Naive B cell (primary cell): ENCODE measurements around the gene PAEP. TPM values are rescaled to one million over a fixed set of nuclear protein-coding genes. Genes with fewer than 3 reads are reported as not detected.
"Not testable (repeated sequence)": the region's sequence is repeated elsewhere in the genome, so short reads cannot be mapped to it uniquely, and the experiment has no call there.

Experiments used
- ATAC-seq, 2 donors: fragments of 150-1000 bp; cut with Tn5 transposase; 2 replicates each; pipeline ENCODE4 v1.10.0; 2021; ENCODE audit warnings: low read depth in 2 of 2, mild to moderate bottlenecking in 2 of 2, moderate library complexity in 2 of 2
- DNase-seq: peaks from one replicate; pipeline ENCODE4 v3.0.0; 2022
- H3K27ac Mint-ChIP-seq, 6 donors: one replicate each; pipeline ENCODE4 v1.8.0; 2020 to 2022; ENCODE audit warnings: mild to moderate bottlenecking in 6 of 6, mixed read lengths in 6 of 6, moderate library complexity in 5 of 6, inconsistent platforms in 2 of 6
- H3K27me3 Mint-ChIP-seq, 3 donors: one replicate each; pipeline ENCODE4 v1.8.0; 2021 to 2022; ENCODE audit warnings: mixed read lengths in 3 of 3, mild to moderate bottlenecking in 1 of 3
- H3K36me3 Mint-ChIP-seq, 2 donors: one replicate each; pipeline ENCODE4 v1.8.0; 2020 to 2022; ENCODE audit warnings: mixed read lengths in 2 of 2, inconsistent platforms in 1 of 2, mild to moderate bottlenecking in 1 of 2
- H3K4me1 Mint-ChIP-seq, 3 donors: one replicate each; pipeline ENCODE4 v1.8.0; 2020 to 2022; ENCODE audit warnings: mixed read lengths in 3 of 3, inconsistent platforms in 1 of 3, mild to moderate bottlenecking in 1 of 3, moderate library complexity in 1 of 3
- H3K4me3 Mint-ChIP-seq, 8 donors: one replicate each; pipeline ENCODE4 v1.8.0; 2020 to 2022; ENCODE audit warnings: mild to moderate bottlenecking in 8 of 8, mixed read lengths in 8 of 8, moderate library complexity in 8 of 8, inconsistent platforms in 2 of 8
- H3K9me3 Mint-ChIP-seq, 7 donors: one replicate each; pipeline ENCODE4 v1.8.0; 2020 to 2022; ENCODE audit warnings: mixed read lengths in 7 of 7, mild to moderate bottlenecking in 5 of 7, inconsistent platforms in 2 of 7, moderate library complexity in 1 of 7
- polyA plus RNA-seq, 6 donors: library from polyadenylated mRNA; unstranded; fragments of 300-500 nt; fragmentation: Illumina TruSeq; gene quantifications; one replicate each; pipeline ENCODE4 v1.2.3, GENCODE V29; 2021; ENCODE audit warnings: low read depth in 6 of 6

PAEP gene
- polyA plus RNA-seq, 6 donors from 2014 or later: not detected

- Mint-ChIP-seq H3K9me3 (peaks cover 0 to 5% (median 0%) of the 10 kb centered on the region in 7 donors), H3K27me3 (peaks cover 27 to 47% (median 37%) of the 10 kb centered on the region in 3 donors), H3K27ac (no peak overlapping the region), H3K4me3 (no peak overlapping the region), H3K36me3 (no peaks in the 10 kb centered on the region), H3K4me1 (peaks cover 0 to 5% (median 3%) of the 10 kb centered on the region in 3 donors)
- DNase-seq: no peak
- ATAC-seq: no peak
These were observed 28.4 kb upstream of the PAEP start for GRCh38 chr9:135533113-135533512.

GRCh38 chr9:135533674-135534073 lies 27.9 kb upstream of the PAEP start:
- Mint-ChIP-seq H3K27ac (no peak overlapping the region), H3K4me3 (no peak overlapping the region), H3K27me3 (peaks cover 27 to 47% (median 37%) of the 10 kb centered on the region in 3 donors), H3K4me1 (peaks cover 0 to 5% (median 0%) of the 10 kb centered on the region in 3 donors), H3K36me3 (no peaks in the 10 kb centered on the region), H3K9me3 (peaks cover 0 to 5% (median 0%) of the 10 kb centered on the region in 7 donors)
- DNase-seq: no peak
- ATAC-seq: no peak

GRCh38 chr9:135534192-135534711 lies 27.3 kb upstream of the PAEP start:
- Mint-ChIP-seq H3K27me3 (peaks cover 30 to 44% (median 37%) of the 10 kb centered on the region in 3 donors), H3K27ac (peak overlapping the region in 1 of 6 donors; percentile 48), H3K4me3 (peak overlapping the region in 1 of 8 donors; percentile 7)
- not testable (repeated sequence) for DNase-seq, H3K9me3 Mint-ChIP-seq, H3K36me3 Mint-ChIP-seq, ATAC-seq, H3K4me1 Mint-ChIP-seq

- ATAC-seq, H3K36me3 Mint-ChIP-seq, DNase-seq, H3K4me1 Mint-ChIP-seq, H3K4me3 Mint-ChIP-seq, H3K9me3 Mint-ChIP-seq: not testable (repeated sequence)
- H3K27me3 Mint-ChIP-seq: peaks cover 35 to 44% (median 36%) of the 10 kb centered on the region in 3 donors
- peak overlapping the region in 1 of 6 donors; percentile 48 for H3K27ac Mint-ChIP-seq
These were observed 26.7 kb upstream of the PAEP start for GRCh38 chr9:135534826-135535225.

GRCh38 chr9:135535631-135536030 lies 25.9 kb upstream of the PAEP start:
- ATAC-seq, H3K4me1 Mint-ChIP-seq, DNase-seq, H3K27ac Mint-ChIP-seq, H3K4me3 Mint-ChIP-seq, H3K36me3 Mint-ChIP-seq, H3K9me3 Mint-ChIP-seq: not testable (repeated sequence)
- H3K27me3 Mint-ChIP-seq: peaks cover 39 to 44% (median 43%) of the 10 kb centered on the region in 3 donors

- Mint-ChIP-seq H3K9me3 (no peaks in the 10 kb centered on the region), H3K4me3 (no peak overlapping the region), H3K27me3 (peaks cover 34 to 43% (median 38%) of the 10 kb centered on the region in 3 donors), H3K27ac (no peak overlapping the region), H3K4me1 (peaks cover 0 to 5% (median 0%) of the 10 kb centered on the region in 3 donors), H3K36me3 (no peaks in the 10 kb centered on the region)
- DNase-seq (no peak), ATAC-seq (no peak)
These were observed 25.3 kb upstream of the PAEP start for GRCh38 chr9:135536216-135536615.

GRCh38 chr9:135543262-135543894 lies 18.2 kb upstream of the PAEP start:
- peaks cover 23 to 30% (median 24%) of the 10 kb centered on the region in 3 donors for H3K27me3 Mint-ChIP-seq
- not testable (repeated sequence) for H3K9me3 Mint-ChIP-seq, H3K36me3 Mint-ChIP-seq, H3K4me1 Mint-ChIP-seq, H3K27ac Mint-ChIP-seq, DNase-seq, ATAC-seq
- peak overlapping the region in 1 of 8 donors; percentile 10 for H3K4me3 Mint-ChIP-seq

GRCh38 chr9:135544981-135545635 lies 16.4 kb upstream of the PAEP start:
- DNase-seq (no peak), ATAC-seq (no peak)
- H3K9me3 Mint-ChIP-seq: peaks cover 0 to 2% (median 0%) of the 10 kb centered on the region in 7 donors
- no peaks in the 10 kb centered on the region for H3K4me1 Mint-ChIP-seq
- H3K27ac Mint-ChIP-seq: peak overlapping the region in 1 of 6 donors; percentile 69
- peaks cover 13 to 19% (median 17%) of the 10 kb centered on the region in 3 donors for H3K27me3 Mint-ChIP-seq
- peak overlapping the region in 1 of 8 donors; percentile 49 for H3K4me3 Mint-ChIP-seq
- no peaks in the 10 kb centered on the region for H3K36me3 Mint-ChIP-seq

- not testable (repeated sequence) for H3K4me1 Mint-ChIP-seq, ATAC-seq, H3K9me3 Mint-ChIP-seq, DNase-seq, H3K36me3 Mint-ChIP-seq
- H3K27me3 Mint-ChIP-seq: peaks cover 10 to 18% (median 15%) of the 10 kb centered on the region in 3 donors
- H3K4me3 Mint-ChIP-seq: peak within 1 kb of the TSS in 1 of 8 donors; percentile 49
- peak within 1 kb of the TSS in 1 of 6 donors; percentile 69 for H3K27ac Mint-ChIP-seq
These were observed 15.8 kb upstream of the PAEP start, which contains the start of gene OBP2A for GRCh38 chr9:135545646-135546176. Gene OBP2A, plus strand, starts transcription at chr9:135546126. Its CDS starts 55 bp downstream, at chr9:135546181.

- not testable (repeated sequence) for H3K27ac Mint-ChIP-seq
- peaks cover 10 to 24% (median 13%) of the 10 kb centered on the region in 3 donors for H3K27me3 Mint-ChIP-seq
These were observed 14.6 kb upstream of the PAEP start for GRCh38 chr9:135546792-135547617.

GRCh38 chr9:135547756-135548736 lies 13.5 kb upstream of the PAEP start:
- H3K9me3 Mint-ChIP-seq: peaks cover 0 to 2% (median 0%) of the 10 kb centered on the region in 7 donors
- no peak overlapping the region for H3K4me3 Mint-ChIP-seq
- ATAC-seq (no peak), DNase-seq (no peak)
- peaks cover 10 to 22% (median 13%) of the 10 kb centered on the region in 3 donors for H3K27me3 Mint-ChIP-seq
- no peaks in the 10 kb centered on the region for H3K36me3 Mint-ChIP-seq
- no peaks in the 10 kb centered on the region for H3K4me1 Mint-ChIP-seq
- no peak overlapping the region for H3K27ac Mint-ChIP-seq

More at GRCh38 chr9:135546792-135547617, 14.6 kb upstream of the PAEP start:
- ATAC-seq, H3K4me3 Mint-ChIP-seq, DNase-seq, H3K36me3 Mint-ChIP-seq, H3K4me1 Mint-ChIP-seq, H3K9me3 Mint-ChIP-seq: not testable (repeated sequence)
